ENCODE results near the gene ITPKB.
"Not testable (repeated sequence)": the region's sequence is repeated elsewhere in the genome, so short reads cannot be mapped to it uniquely, and the experiment has no call there.

ITPKB gene

DNA sequence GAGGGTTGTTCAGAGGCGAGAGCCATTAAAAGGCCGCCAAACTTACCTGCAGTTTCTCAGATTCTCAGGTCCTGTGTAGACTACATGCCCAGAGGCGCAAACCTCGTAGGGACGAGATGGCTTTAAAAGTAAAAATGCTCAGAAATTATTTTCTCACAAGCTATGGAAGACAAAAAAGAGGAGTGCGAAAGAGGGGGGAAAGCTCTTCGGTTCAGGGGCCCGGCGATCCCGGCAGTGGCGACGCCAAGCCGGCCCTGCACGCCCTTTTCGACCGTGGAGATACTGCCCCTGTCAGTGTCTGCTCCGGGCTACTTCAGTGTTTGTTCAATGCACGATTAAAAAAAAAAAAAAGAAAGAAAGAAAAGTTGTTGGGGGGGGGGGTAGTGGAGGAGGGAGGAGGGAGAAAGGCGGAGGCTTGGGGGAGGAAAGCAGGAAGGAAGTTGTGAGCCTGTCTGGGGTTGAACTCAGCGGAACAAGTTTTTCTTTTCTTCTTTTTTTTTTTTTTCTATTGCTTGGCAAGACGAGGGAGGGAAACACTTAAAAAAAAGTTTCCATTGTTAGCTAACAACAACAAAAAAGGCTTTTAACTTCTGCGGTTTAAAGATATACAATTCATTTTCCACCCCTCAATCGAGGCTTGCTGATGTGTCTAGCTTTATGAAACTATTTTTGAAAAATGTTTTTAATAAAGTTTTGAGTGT is at the start of gene ITPKB:
Gene ITPKB (minus strand): TSS at position 288 of the 701 bp plus-strand sequence. CDS start 1,824 bp downstream, outside the sequence.
- DNase-seq (ENCODE audit: low read depth), result peak; percentile 72

DNA sequence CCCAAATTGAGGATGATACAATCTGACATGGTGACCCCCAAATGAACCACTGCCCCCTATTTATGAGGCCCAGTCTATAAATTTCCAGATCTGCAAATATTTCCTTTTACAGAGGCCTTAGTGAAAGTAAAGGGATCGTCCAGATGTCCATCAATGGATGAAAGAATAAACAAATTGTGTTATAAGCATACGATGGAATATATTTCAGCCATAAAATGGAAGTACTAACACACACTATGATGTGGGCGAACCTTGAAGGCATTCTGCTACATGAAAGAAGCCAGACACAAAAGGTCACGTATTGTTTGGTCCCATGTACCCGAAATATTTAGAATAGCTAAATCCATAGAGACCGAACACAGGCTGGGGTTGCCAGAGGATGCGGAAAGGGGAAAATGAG is 48.6 kb upstream of the ITPKB start:
- no peak for DNase-seq (ENCODE audit: low read depth)

DNA sequence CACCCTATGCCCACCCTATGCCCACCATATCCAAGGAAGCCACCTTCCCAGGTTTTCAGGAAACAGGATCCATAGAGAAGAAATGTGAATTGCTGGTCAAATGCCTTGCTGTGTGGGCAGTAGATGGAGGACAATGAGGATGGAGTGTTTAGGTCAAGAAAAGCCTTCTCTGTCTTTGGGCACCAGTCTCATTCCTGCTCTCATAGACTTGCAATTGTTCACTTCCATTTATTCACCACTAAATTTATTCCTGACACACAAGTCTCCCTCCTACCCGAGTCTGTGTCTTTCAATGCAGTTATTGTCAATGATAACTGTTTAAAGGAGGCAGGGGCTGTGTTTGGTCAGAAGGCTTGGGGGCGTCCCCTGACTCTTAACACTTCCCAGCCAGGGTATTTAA is 48.0 kb upstream of the ITPKB start:
- DNase-seq (ENCODE audit: low read depth), result no peak

DNA sequence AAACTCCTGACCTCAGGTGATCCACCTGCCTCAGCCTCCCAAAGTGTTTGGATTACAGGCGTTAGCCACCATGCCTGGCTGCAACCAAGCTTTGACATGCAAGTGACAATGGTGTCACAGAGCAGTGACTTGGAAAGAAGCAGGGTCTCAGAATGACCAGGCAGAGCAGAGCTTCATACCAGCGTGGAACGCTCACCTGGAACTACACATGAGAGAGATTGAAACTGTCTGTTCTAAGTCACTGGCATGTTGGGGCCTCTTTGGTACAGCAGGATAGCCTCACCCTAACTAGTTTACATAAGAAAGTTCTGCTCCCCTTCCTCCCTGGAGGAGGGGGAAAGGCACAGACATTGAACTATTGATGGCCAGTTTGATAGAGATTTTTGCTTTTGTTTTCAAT is 47.5 kb upstream of the ITPKB start:
- no peak for DNase-seq (ENCODE audit: low read depth)

DNA sequence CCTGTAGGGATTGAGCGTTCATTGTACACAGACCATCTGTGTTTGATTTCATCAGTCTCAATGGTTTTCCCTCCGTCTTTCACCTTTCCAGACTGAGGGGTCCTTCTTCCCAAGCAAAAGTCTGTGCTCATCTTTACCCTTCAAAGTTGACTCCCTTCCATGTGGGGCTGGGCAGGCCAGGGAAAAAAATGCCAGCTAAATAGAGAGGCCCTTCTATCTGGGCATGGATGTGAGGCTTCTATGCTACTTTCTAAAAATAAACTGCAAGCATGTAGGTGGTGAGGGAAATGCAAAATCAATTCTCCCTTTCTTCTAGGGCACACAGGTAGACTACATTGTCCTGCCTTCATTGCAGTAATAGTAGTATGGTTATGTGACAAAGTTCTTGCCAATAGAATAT is 46.7 kb upstream of the ITPKB start:
- DNase-seq (ENCODE audit: low read depth), result no peak

DNA sequence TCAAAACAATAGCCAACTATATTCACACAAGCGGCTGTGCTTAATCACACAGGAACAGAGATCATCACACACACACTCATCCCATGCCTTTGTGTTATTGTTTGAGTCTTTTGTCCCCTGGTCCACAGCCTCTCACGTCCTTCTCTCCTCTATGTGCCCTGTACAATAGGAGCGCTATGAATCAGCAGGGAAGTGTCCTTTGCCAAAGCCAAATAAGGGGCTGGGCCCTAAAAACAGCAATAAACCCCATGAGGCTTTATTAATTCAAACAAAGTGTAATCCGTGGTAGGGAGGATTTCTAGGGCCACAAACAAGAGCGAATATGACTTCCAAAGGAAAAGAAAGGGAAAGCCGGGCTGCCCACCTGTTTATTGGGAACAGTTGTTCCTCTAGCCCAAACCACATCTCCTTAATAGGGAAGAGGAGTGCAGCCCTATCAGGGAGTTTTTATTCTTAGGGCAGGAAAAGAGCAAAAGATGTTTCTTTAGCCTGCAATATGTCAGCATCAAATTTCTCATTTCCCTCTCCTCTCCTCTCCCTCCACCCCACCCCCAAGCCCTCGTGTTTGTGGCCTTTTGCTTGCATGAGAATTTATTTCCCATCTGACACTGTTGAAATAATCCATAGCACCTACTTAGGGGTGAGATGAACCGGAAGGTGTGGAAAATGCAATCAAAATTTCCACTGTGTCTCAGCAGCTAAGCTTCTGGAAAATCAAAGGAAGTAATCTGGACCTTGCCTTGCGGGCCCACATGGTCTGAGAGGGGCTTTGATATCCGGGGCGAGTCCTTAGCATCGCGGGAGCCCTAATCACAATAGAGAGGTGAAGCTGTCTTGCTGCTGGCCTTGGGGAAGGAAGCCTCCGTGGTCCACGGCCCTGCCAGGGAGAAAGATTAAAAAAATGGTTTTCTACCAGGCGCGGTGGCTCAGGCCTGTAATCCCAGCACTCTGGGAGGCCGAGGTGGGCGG is 45.3 kb upstream of the ITPKB start:
- DNase-seq (ENCODE audit: low read depth), result no peak

DNA sequence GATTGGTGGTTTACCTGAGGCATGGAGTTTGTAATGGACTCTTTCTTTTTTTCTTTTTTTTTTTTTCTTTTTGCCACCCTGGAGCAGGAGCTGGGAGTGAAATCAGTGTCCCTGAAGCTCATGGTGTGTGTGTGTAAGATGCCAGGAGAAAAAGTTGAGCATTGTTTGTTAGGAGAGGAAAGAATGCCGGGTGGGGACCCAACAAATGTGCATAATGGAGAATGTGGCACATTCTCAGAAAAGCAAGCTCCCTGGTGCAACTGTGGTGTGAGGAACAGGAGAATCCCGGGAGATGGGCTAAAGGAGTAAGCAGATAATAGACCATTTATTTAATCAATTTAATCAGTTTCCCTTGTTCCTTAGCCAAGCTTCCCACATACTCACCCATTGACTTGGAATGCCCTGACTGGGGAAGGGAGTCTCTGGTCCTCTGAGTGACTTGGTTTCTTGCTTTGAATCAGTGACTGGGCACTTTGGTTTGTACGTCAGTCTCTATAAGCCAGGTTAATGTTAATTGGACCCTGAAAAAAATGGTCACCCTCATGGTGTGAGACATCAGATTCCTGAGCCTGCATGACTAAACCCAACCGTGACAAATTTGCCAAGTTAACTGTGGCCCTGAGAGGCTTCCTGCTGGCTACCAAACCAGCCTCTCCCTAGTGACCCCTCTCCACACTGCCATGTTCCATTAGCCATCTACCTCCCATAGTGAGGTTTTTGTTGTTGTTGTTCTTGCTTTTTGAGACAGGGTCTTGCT is 43.9 kb upstream of the ITPKB start:
- no peak for DNase-seq (ENCODE audit: low read depth)

DNA sequence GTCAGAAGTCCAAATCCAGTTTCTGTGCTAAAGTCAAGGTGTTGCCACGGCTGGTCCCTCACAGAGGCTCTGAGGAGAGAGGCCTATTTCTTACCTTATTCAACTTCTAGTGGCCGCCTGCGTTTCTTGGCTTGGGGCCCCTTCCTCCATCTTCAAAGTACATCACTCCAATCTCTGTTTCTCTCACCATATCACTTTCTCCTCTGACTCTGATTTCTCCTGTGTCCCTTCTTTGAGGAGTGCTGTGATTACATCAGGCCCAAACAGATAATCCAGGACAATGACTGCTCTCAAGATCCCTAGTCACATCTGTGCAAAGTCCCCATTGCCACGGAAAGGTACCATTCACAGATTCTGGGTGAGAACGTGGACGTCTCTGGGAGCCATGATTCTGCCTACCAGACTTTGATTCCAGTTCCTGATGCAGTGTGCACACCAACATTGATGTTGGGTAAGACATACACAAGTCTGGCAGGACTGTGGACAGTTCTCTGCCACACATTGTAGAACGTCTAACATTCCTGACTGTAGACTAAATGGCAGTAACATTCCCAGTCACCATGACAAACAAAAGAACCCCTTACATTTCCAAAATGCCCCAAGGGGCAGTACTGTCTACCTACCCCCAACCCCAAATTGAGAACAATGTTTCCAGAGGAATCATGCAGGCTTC is 43.0 kb upstream of the ITPKB start:
- no peak for DNase-seq (ENCODE audit: low read depth)

DNA sequence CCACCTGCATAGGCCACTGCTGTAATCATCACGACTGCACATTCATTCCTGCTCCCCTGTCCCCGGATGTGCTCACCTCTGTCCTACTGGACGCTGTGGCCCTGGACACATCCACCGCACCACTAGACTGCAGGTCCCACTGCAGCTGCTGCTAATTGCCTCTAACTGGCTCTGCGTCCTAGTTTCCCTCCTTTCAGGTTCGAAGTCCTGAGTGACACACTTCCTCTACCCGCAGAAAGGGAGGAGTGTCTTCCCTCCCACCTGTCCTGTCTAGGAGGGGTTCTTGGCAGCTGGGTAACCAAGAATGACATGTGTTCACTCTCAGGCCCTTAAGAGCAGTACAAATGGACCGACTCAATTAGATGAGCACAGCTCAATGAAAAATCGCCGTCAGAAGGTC is 40.5 kb upstream of the ITPKB start:
- no peak for DNase-seq (ENCODE audit: low read depth)

DNA sequence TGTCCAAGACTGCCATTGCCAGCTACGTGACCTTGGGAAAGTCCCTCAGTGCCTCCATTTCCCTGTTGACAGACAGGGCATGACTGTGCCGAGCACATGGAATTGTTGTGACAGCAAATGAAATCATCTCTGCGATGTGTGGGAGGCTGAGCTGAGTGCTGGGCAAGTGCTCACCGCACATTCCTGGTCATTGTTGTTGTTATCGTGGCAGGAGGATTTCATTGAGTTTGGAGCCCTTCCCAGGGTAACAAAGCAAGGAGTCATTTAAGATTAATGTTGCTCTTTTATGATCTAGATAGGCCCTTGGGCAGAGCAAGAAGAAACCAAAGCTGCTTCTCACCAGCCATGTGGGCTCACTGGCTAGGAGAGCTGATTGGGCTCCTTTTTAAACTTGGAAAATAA is 39.6 kb upstream of the ITPKB start:
- no peak for DNase-seq (ENCODE audit: low read depth)

DNA sequence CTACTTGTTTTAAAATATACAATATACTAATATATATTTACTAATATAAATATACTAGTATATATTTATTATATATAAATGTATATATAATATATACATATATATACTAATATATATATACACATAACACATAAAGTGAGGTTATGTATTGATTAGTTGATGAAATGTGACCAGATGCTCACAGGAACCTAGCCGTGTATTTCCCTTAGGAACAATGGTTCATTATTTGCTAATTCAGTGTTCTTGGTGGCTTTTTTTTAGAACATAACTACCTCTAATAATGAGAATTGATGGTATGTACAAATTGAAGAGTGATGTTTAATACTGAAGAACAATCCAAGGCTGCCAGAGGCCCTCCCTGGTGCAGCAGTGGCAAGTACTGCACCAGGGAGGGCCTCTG is 37.9 kb upstream of the ITPKB start:
- DNase-seq (ENCODE audit: low read depth), result no peak

DNA sequence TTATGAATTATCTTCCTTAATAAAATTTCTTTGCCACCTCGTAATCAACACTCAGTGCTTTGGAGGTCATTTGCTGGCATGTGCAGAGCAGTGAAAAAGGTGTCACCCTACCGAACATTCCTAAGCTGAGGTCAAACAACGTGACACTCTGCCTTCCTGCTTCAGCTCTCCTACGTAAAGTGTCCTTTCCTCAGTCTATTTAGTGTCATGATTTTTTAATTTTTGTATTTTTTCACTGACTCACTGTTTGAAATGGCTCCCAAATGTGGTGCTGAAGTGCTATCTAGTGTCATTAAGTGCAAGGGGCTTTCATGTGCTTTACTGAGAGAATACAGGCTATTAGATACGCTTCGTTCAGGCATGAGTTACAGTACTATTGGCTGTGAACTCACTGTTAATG is 37.0 kb upstream of the ITPKB start:
- no peak for DNase-seq (ENCODE audit: low read depth)

DNA sequence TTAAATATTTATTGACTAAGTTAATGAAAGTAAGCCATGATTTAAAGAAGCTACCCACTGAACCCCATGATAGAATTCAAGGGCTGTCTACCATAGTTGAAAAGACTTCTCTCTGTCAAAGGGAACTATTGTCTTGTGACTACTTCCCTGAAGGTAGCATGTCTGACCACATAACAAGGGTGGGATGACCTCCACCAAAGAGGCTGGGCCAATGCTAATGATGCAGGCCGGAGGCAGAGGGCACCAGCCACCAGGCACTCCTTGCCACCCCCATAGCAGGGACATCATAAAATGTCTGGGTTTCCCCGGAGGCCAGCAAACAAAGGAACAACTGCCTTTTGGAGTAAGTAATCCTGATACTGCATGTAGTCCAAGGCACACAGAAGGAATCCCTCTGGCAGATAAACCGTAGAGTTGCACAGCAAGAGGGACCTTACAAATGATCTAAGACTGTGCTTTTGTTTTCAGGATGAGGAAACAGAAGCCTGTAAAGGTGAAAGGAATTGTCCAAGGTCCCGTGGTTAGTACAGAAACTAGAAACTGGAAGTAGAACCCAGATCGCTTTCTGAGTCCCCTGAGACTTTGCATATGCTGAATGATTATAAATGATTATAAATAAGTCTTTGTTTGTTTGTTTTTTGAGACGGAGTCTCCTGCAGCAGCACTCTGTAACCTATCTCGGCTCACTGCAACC is 33.5 kb upstream of the ITPKB start:
- no peak for DNase-seq (ENCODE audit: low read depth)

DNA sequence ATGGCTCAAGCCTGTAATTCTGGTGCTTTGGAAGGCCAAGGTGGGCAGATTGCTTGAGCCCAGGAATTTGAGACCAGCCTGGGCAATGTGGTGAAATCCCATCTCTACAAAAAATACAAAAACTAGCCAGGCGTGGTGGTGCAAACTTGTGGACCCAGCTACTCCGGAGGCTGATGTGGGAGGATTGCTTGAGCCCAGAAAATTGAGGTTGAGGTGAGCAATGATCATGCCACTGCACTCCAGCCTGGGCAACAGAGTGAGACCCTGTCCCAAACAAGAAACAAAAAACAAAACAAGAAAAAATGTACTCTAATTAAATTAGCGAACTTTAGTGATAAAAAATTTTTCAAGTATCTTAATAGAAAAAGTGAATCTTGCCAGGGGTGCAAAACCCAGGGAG is 28.1 kb upstream of the ITPKB start:
- not testable (repeated sequence) for DNase-seq (ENCODE audit: low read depth)

DNA sequence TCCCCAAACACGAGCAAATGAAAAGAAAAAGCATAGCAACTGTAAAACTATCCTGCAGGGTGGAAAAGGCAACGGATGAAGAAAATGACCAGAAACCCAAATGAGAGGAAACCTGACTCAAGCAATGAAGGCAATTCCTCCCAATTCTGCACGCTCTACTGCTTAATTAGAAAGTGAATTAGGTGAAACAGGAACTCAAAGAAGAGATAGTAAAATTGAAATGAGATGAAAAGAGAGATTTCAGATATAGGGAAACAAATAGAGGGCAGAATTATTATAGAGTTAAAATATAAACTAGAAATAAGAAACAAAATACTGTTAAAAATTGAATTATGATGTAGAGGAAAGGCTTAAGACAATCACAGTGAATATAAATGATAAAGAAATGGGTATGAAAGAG is 27.5 kb upstream of the ITPKB start:
- no peak for DNase-seq (ENCODE audit: low read depth)

DNA sequence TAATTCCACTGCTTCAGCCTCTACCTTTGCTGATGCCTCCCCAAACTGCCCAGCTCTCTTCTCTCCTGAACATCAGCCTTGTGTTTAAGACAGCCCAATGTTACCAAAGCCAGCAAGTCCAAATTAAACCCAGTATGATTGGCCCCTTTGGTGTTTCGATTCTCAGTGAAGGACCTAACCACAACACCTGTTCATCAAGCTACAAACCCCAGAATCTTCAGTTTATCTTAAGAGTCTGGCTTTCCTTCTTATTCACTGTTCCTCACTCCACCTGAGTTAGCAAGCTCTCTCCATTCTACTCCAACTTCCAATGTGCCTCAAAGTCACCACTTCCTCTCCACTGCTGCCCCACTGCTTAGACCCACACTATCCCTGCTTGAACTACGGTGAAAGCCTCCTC is 25.5 kb upstream of the ITPKB start:
- no peak for DNase-seq (ENCODE audit: low read depth)

DNA sequence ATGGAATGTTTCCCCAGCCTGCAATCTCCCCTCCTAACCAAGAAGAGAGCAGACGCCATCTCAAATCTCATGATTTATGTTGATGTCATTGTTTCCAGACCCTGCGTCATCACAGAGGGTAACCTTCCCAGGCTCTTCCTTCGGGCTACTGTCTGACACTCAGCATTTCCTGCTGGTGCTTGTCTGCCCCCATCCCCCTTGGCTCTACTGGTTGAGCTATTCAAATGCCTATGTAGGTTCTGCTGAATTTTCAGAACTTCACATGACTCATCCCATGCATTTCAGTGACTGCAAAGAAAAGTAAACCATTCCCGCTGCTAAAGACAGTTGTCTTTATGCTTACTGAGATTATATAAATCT is 24.8 kb upstream of the ITPKB start:
- peak; percentile 16 for DNase-seq (ENCODE audit: low read depth)

DNA sequence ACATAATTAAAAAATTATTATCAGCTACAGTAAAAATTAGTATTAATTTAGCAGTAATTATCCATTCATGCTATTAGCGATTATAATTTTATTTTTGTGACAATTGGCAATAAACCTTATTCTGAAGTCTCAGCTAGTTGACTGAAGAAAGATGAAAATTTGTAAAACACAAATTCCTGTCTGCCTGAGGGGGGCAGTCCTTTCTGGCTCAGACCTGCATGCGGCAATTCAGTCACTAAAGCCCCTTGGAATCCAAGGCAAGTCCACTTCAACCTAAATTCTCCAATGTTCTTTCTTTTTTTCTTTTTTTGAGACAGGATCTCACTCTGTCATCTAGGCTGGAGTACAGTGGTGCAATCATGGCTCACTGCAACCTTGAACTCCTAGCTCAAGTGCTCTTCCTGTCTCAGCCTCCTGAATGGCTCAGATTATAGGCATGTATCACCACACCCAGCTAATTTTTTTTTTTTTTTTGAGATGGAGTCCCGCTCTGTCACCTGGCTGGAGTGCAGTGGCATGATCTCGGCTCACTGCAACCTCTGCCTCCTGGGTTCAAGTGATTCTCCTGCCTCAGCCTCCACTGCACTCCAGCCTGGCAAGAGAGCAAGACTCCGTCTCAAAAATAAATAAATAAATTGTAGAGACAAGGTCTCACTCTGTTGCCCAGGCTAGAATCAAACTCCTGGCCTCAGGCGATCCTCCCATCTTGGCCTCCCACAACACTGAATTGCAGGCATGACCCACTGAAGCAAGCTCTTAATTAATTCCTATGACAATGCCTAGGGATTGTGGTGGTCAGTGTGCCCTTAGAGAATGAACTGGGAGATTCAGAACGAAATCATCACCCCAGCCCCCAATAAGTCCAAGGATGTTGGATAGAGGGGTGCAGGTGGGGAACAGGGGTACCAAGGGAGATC is 24.2 kb upstream of the ITPKB start:
- no peak for DNase-seq (ENCODE audit: low read depth)

DNA sequence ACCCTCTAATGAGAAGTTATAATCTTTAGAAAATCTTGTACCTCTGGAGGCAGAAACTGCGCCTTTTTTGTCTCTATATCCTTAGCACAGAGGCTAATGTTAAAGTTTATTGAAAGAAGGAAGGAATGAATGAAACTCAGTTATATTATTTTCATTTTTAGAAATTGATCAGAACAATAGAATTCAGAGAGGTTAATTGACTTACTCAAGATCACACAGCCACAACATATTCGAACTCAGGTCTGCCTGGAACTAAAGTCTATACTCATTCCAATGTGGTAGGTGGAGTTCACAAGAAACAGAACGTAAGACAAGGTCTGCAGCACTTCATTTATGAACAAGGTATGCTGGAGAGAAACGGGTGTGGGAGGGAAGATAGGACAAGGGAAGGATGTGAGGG is 23.0 kb upstream of the ITPKB start:
- no peak for DNase-seq (ENCODE audit: low read depth)

DNA sequence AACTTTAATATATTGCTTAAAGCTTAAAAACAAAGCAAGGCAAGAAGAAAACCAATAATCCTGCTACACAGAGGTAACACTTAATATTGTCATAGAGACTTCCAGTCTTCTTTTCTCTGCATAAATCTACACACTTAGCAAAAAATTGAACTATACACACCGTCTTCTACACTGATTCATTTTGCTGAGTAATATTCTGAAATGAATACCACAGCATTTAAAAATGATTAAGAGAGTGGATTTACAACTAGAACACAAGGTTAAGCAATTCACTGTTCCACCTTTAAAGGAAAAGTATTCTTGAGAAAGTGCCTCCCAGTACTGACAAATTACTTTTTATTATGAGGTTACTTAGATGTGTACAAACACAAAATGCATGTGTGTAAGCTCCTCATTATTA is 22.2 kb upstream of the ITPKB start:
- no peak for DNase-seq (ENCODE audit: low read depth)

All from T-helper 22 cell (primary cell).